ENCODE measurements around the gene GRM8. TPM values are rescaled to one million over a fixed set of nuclear protein-coding genes. Genes with fewer than 3 reads are reported as not detected.

Gene GRM8
- total RNA-seq, 1 experiment from 2014 or later: not detected

DNA sequence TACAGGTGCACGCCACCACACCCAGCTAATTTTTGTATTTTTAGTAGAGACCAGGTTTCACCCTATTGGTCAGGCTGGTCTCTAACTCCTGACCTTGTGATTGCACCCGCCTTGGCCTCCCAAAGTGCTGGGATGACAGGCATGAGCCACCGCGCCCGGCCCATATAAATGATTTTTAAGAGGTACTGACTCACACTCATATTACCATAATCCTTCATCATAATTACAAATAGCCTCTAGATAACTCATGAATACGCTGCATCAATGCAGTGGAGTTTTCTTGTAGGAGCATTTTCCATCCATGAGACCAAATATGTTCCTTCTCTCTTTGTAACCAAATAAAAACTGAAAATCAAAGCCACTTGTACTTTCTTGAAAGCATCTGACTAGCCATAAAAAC, 193.3 kb downstream of the GRM8 start:
- CTCF ChIA-PET: no interaction called here
- Histone ChIP-seq H3K27me3 (replicated peaks; ENCODE audit: control insufficient read depth, insufficient read depth, low read length) (no peaks in the 10 kb centered on the region), H3K9me3 (no peaks in the 10 kb centered on the region), H3K36me3 (ENCODE audit: control insufficient read depth, insufficient read depth, low read length) (no peaks in the 10 kb centered on the region), H3K4me3 (ENCODE audit: low read depth, low read length) (no peak overlapping the region), H3K4me1 (peaks cover 9% of the 10 kb centered on the region; the same call in 1 of the 2 replicates)
- POLR2A ChIA-PET: no interaction called here
- no TSS peak for BruUV-seq (replicated peaks)
- TF ChIP-seq, protein P1, sequence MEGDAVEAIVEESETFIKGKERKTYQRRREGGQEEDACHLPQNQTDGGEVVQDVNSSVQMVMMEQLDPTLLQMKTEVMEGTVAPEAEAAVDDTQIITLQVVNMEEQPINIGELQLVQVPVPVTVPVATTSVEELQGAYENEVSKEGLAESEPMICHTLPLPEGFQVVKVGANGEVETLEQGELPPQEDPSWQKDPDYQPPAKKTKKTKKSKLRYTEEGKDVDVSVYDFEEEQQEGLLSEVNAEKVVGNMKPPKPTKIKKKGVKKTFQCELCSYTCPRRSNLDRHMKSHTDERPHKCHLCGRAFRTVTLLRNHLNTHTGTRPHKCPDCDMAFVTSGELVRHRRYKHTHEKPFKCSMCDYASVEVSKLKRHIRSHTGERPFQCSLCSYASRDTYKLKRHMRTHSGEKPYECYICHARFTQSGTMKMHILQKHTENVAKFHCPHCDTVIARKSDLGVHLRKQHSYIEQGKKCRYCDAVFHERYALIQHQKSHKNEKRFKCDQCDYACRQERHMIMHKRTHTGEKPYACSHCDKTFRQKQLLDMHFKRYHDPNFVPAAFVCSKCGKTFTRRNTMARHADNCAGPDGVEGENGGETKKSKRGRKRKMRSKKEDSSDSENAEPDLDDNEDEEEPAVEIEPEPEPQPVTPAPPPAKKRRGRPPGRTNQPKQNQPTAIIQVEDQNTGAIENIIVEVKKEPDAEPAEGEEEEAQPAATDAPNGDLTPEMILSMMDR (IDR thresholded peaks at IDR 0.05; ENCODE audit: insufficient read depth in 1 of 2, low read depth in 1 of 2, low read length in 1 of 2, severe bottlenecking in 1 of 2, unreplicated experiment in 1 of 2): no peak
- no peaks in the 10 kb centered on the region for H3K4me1 Mint-ChIP-seq (ENCODE audit: low read depth, unreplicated experiment)
- H3K4me3 Mint-ChIP-seq (ENCODE audit: unreplicated experiment): no peak overlapping the region
- intact Hi-C loops (cut with micrococcal nuclease; ENCODE audit: unreplicated experiment): no loop called here
- H3K27ac Mint-ChIP-seq (ENCODE audit: unreplicated experiment): no peak overlapping the region
- H3K27me3 Mint-ChIP-seq (ENCODE audit: insufficient read depth, unreplicated experiment): no peaks in the 10 kb centered on the region
- DNase-seq: no peak
- no peaks in the 10 kb centered on the region for H3K36me3 Mint-ChIP-seq (ENCODE audit: insufficient read depth, unreplicated experiment)
- H3K9me3 Mint-ChIP-seq (ENCODE audit: unreplicated experiment): no peaks in the 10 kb centered on the region

DNA sequence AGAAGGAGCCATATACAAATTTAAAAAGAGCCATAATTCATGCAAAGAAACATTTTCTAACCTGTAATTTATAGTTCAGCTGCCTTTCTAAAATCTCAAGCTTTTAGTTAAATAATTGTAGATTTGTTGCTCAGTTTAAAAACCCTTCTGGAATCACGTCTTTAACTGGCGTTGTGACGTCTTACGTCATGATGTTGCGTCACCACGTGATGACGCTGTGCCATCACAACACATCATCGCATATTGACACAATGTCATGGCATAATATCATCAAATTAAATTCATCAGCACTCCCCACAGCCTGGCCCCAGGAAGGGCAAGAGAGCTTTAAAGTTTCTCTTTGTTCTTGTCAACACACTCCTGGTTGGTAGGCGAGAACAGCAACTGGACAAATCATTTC, 194.8 kb downstream of the GRM8 start:
- Histone ChIP-seq H3K27me3 (replicated peaks; ENCODE audit: control insufficient read depth, insufficient read depth, low read length) (no peaks in the 10 kb centered on the region), H3K4me3 (ENCODE audit: low read depth, low read length) (no peak overlapping the region), H3K4me1 (peaks cover 9% of the 10 kb centered on the region; the same call in 1 of the 2 replicates), H3K9me3 (no peaks in the 10 kb centered on the region), H3K36me3 (ENCODE audit: control insufficient read depth, insufficient read depth, low read length) (no peaks in the 10 kb centered on the region)
- ChIA-PET CTCF (no interaction called here), POLR2A (no interaction called here)
- TF ChIP-seq, protein P1 (IDR thresholded peaks at IDR 0.05; ENCODE audit: insufficient read depth in 1 of 2, low read depth in 1 of 2, low read length in 1 of 2, severe bottlenecking in 1 of 2, unreplicated experiment in 1 of 2): no peak
- no TSS peak for BruUV-seq (replicated peaks)
- Mint-ChIP-seq H3K4me1 (ENCODE audit: low read depth, unreplicated experiment) (no peaks in the 10 kb centered on the region), H3K27ac (ENCODE audit: unreplicated experiment) (no peak overlapping the region), H3K4me3 (ENCODE audit: unreplicated experiment) (no peak overlapping the region), H3K27me3 (ENCODE audit: insufficient read depth, unreplicated experiment) (no peaks in the 10 kb centered on the region), H3K9me3 (ENCODE audit: unreplicated experiment) (no peaks in the 10 kb centered on the region), H3K36me3 (ENCODE audit: insufficient read depth, unreplicated experiment) (no peaks in the 10 kb centered on the region)
- DNase-seq: no peak
- intact Hi-C loops (cut with micrococcal nuclease; ENCODE audit: unreplicated experiment): no loop called here

DNA sequence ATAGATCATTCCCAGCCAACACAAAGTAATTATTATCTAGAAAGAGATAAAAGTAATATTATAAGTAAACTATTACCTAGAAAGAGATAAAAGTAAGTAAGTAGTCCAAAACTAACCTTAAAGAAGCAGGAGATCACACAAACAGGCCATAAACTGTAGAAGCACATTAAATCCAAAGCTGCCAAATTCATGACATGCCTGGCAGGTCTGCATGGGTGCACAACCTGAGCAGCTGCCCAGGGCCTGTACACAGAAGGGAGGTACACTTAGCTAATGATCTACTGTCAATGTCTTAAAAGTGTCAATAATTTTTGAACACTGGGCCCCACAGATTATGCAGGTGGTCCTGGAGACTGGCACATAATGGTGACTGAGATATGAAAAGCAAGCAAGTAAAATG, 196.5 kb downstream of the GRM8 start:
- Histone ChIP-seq H3K4me1 (peaks cover 9% of the 10 kb centered on the region; the same call in 1 of the 2 replicates), H3K27me3 (replicated peaks; ENCODE audit: control insufficient read depth, insufficient read depth, low read length) (no peaks in the 10 kb centered on the region), H3K36me3 (ENCODE audit: control insufficient read depth, insufficient read depth, low read length) (no peaks in the 10 kb centered on the region), H3K4me3 (ENCODE audit: low read depth, low read length) (no peak overlapping the region), H3K9me3 (no peaks in the 10 kb centered on the region)
- intact Hi-C loops (cut with micrococcal nuclease; ENCODE audit: unreplicated experiment): no loop called here
- Mint-ChIP-seq H3K27me3 (ENCODE audit: insufficient read depth, unreplicated experiment) (no peaks in the 10 kb centered on the region), H3K27ac (ENCODE audit: unreplicated experiment) (no peak overlapping the region), H3K36me3 (ENCODE audit: insufficient read depth, unreplicated experiment) (no peaks in the 10 kb centered on the region), H3K4me1 (ENCODE audit: low read depth, unreplicated experiment) (no peaks in the 10 kb centered on the region), H3K9me3 (ENCODE audit: unreplicated experiment) (no peaks in the 10 kb centered on the region), H3K4me3 (ENCODE audit: unreplicated experiment) (no peak overlapping the region)
- POLR2A ChIA-PET: no interaction called here
- DNase-seq: no peak
- no TSS peak for BruUV-seq (replicated peaks)
- TF ChIP-seq, protein P1 (IDR thresholded peaks at IDR 0.05; ENCODE audit: insufficient read depth in 1 of 2, low read depth in 1 of 2, low read length in 1 of 2, severe bottlenecking in 1 of 2, unreplicated experiment in 1 of 2): no peak
- CTCF ChIA-PET: no interaction called here

Data from Caco-2 (cell line).